Measurements from ENCODE around the gene EXOC6B.

EXOC6B gene

GRCh38 chr2:72340665-72341064 lies 485.2 kb downstream of the EXOC6B start:
- no peak overlapping the region for H2AFZ ChIP-seq (ENCODE audit: low read length)
- no peak overlapping the region for H3K4me3 ChIP-seq (ENCODE audit: low read length)
- no peaks in the 10 kb centered on the region for H3K4me1 ChIP-seq (ENCODE audit: low read length)
- H3K79me2 ChIP-seq (ENCODE audit: low read length), result no peaks in the 10 kb centered on the region
- no peaks in the 10 kb centered on the region for H3F3A ChIP-seq (ENCODE audit: insufficient read depth, low read length)
- no peak overlapping the region for H3K4me2 ChIP-seq (ENCODE audit: low read depth, low read length)
- no peaks in the 10 kb centered on the region for H4K20me1 ChIP-seq (ENCODE audit: insufficient read depth, low read length)
- no peaks in the 10 kb centered on the region for H3K27me3 ChIP-seq (replicated peaks; ENCODE audit: insufficient read depth, low read length)
- H3K27ac ChIP-seq (ENCODE audit: low read length), result no peak overlapping the region
- no peaks in the 10 kb centered on the region for H3K9me3 ChIP-seq (replicated peaks; ENCODE audit: insufficient read depth, low read length)
- DNase-seq, result no peak
- no peaks in the 10 kb centered on the region for H3K9me2 ChIP-seq (replicated peaks; ENCODE audit: insufficient read depth, low read length)
- no peak overlapping the region for H3K9ac ChIP-seq (ENCODE audit: low read length)
- H3K36me3 ChIP-seq (replicated peaks; ENCODE audit: insufficient read depth, low read length), result no peaks in the 10 kb centered on the region; the same call in 1 of the 2 replicates
- no peak for TF ChIP-seq CTCF (IDR thresholded peaks at IDR 0.05; ENCODE audit: low read length)
- TF ChIP-seq EZH2phosphoT487 (IDR thresholded peaks at IDR 0.05; ENCODE audit: low read length), result no peak
- no peak for TF ChIP-seq EZH2 (optimal IDR thresholded peaks at IDR 0.05; ENCODE audit: low read depth, low read length)

GRCh38 chr2:72338076-72338475 lies 487.8 kb downstream of the EXOC6B start:
- Histone ChIP-seq H3K9ac (ENCODE audit: low read length) (no peak overlapping the region), H3K9me3 (replicated peaks; ENCODE audit: insufficient read depth, low read length) (no peaks in the 10 kb centered on the region), H4K20me1 (ENCODE audit: insufficient read depth, low read length) (no peaks in the 10 kb centered on the region), H3K79me2 (ENCODE audit: low read length) (no peaks in the 10 kb centered on the region), H3K36me3 (replicated peaks; ENCODE audit: insufficient read depth, low read length) (no peaks in the 10 kb centered on the region; the same call in 1 of the 2 replicates), H2AFZ (ENCODE audit: low read length) (no peak overlapping the region), H3K27ac (ENCODE audit: low read length) (no peak overlapping the region), H3F3A (ENCODE audit: insufficient read depth, low read length) (no peaks in the 10 kb centered on the region), H3K4me3 (ENCODE audit: low read length) (no peak overlapping the region), H3K27me3 (replicated peaks; ENCODE audit: insufficient read depth, low read length) (no peaks in the 10 kb centered on the region), H3K4me2 (ENCODE audit: low read depth, low read length) (no peak overlapping the region), H3K4me1 (ENCODE audit: low read length) (no peaks in the 10 kb centered on the region), H3K9me2 (replicated peaks; ENCODE audit: insufficient read depth, low read length) (no peaks in the 10 kb centered on the region)
- no peak for DNase-seq
- TF ChIP-seq CTCF (IDR thresholded peaks at IDR 0.05; ENCODE audit: low read length) (no peak), EZH2phosphoT487 (IDR thresholded peaks at IDR 0.05; ENCODE audit: low read length) (no peak), EZH2 (optimal IDR thresholded peaks at IDR 0.05; ENCODE audit: low read depth, low read length) (no peak)

GRCh38 chr2:72332720-72333119 lies 493.1 kb downstream of the EXOC6B start:
- H3K9me2 ChIP-seq (replicated peaks; ENCODE audit: insufficient read depth, low read length), result no peaks in the 10 kb centered on the region
- no peaks in the 10 kb centered on the region for H3F3A ChIP-seq (ENCODE audit: insufficient read depth, low read length)
- H3K4me3 ChIP-seq (ENCODE audit: low read length), result no peak overlapping the region
- no peak overlapping the region for H3K9ac ChIP-seq (ENCODE audit: low read length)
- H3K4me2 ChIP-seq (ENCODE audit: low read depth, low read length), result no peak overlapping the region
- no peak overlapping the region for H3K27ac ChIP-seq (ENCODE audit: low read length)
- no peak for TF ChIP-seq EZH2 (optimal IDR thresholded peaks at IDR 0.05; ENCODE audit: low read depth, low read length)
- no peak for TF ChIP-seq EZH2phosphoT487 (IDR thresholded peaks at IDR 0.05; ENCODE audit: low read length)
- no peak for TF ChIP-seq CTCF (IDR thresholded peaks at IDR 0.05; ENCODE audit: low read length)
- no peaks in the 10 kb centered on the region for H3K9me3 ChIP-seq (replicated peaks; ENCODE audit: insufficient read depth, low read length)
- H3K27me3 ChIP-seq (replicated peaks; ENCODE audit: insufficient read depth, low read length), result no peaks in the 10 kb centered on the region
- H2AFZ ChIP-seq (ENCODE audit: low read length), result no peak overlapping the region
- H4K20me1 ChIP-seq (ENCODE audit: insufficient read depth, low read length), result no peaks in the 10 kb centered on the region
- DNase-seq, result no peak
- H3K36me3 ChIP-seq (replicated peaks; ENCODE audit: insufficient read depth, low read length), result no peaks in the 10 kb centered on the region
- no peaks in the 10 kb centered on the region for H3K4me1 ChIP-seq (ENCODE audit: low read length)
- no peaks in the 10 kb centered on the region for H3K79me2 ChIP-seq (ENCODE audit: low read length)

All from MM.1S (cell line).